Measurements from ENCODE around the gene SRSF8. TPM values are rescaled to one million over a fixed set of nuclear protein-coding genes. Genes with fewer than 3 reads are reported as not detected.

The SRSF8 gene
- total and polyA plus RNA-seq, 9 of the 15 experiments (the other 6 are each of a cell fraction or from before 2014, with no cell fraction given) = 18.0 to 53.4 (median 27.9) TPM

- TF ChIP-seq E2F4 (CRISPR knock-in tag; IDR thresholded peaks at IDR 0.05; ENCODE audit: low read depth) = no peak
- TF ChIP-seq, protein P1, sequence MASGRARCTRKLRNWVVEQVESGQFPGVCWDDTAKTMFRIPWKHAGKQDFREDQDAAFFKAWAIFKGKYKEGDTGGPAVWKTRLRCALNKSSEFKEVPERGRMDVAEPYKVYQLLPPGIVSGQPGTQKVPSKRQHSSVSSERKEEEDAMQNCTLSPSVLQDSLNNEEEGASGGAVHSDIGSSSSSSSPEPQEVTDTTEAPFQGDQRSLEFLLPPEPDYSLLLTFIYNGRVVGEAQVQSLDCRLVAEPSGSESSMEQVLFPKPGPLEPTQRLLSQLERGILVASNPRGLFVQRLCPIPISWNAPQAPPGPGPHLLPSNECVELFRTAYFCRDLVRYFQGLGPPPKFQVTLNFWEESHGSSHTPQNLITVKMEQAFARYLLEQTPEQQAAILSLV (tag; IDR thresholded peaks at IDR 0.05) = 0 out of 2 replicates have a peak, but pooled peaks have one; percentile 21
- TF ChIP-seq LCOR (CRISPR knock-in tag; IDR thresholded peaks at IDR 0.05) = no peak
- TF ChIP-seq, protein P2, sequence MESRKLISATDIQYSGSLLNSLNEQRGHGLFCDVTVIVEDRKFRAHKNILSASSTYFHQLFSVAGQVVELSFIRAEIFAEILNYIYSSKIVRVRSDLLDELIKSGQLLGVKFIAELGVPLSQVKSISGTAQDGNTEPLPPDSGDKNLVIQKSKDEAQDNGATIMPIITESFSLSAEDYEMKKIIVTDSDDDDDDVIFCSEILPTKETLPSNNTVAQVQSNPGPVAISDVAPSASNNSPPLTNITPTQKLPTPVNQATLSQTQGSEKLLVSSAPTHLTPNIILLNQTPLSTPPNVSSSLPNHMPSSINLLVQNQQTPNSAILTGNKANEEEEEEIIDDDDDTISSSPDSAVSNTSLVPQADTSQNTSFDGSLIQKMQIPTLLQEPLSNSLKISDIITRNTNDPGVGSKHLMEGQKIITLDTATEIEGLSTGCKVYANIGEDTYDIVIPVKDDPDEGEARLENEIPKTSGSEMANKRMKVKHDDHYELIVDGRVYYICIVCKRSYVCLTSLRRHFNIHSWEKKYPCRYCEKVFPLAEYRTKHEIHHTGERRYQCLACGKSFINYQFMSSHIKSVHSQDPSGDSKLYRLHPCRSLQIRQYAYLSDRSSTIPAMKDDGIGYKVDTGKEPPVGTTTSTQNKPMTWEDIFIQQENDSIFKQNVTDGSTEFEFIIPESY (CRISPR knock-in tag; IDR thresholded peaks at IDR 0.05) = no peak
- no peak for TF ChIP-seq ZNF253 (CRISPR knock-in tag; conservative IDR thresholded peaks at IDR 0.05)
Measured at GRCh38 chr11:95042239-95042638, 24.5 kb upstream of the SRSF8 start (continued).

DNA sequence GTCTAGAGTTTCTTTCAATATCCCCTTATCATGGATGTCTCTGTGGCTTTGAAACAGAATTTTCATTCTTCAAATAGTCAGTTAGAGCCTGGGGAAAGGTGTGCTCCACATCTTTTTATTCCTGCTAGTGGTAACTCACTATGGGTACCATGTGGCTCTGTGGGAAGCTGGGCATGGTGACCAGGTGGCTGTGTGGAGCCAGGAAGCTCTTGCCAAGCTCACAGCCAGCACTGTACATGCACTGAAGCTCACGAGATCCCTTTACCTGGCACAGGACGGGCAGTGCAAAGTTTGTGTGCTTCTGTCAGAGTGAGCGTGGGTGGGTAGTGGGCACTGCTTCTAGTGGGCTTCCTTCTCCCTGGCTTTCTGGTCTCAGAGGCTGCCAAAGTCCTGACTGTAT, 23.8 kb upstream of the SRSF8 start:
- CTCF ChIA-PET (ENCODE audit: low intra/inter-chr PET ratio) = no interaction called here
- Histone ChIP-seq H3K79me2 (ENCODE audit: control insufficient read depth, insufficient read depth, low read length) (no peaks in the 10 kb centered on the region), H3K36me3 (ENCODE audit: control insufficient read depth, insufficient read depth, low read length) (no peaks in the 10 kb centered on the region), H4K20me1 (replicated peaks; ENCODE audit: control insufficient read depth, insufficient read depth, low read length) (no peaks in the 10 kb centered on the region), H3K4me2 (ENCODE audit: insufficient read depth, low read length) (no peak overlapping the region), H3K27ac (ENCODE audit: extremely low read depth, low read depth, low read length) (no peak overlapping the region), H3K4me3 (no peak overlapping the region), H3K9ac (ENCODE audit: insufficient read depth in 1 of 2, low read depth in 2 of 2, low read length in 2 of 2) (no peak overlapping the region), H3K9me1 (ENCODE audit: control insufficient read depth, insufficient read depth, low read length) (no peaks in the 10 kb centered on the region), H2AFZ (ENCODE audit: low read depth, low read length) (no peak overlapping the region), H3K27me3 (ENCODE audit: control insufficient read depth in 2 of 2, insufficient read depth in 2 of 2, low read length in 2 of 2) (peaks cover 0 to 27% of the 10 kb centered on the region in 2 experiments; a peak in 4 of 5 replicates), H3K4me1 (replicated peaks in 1 of 2; ENCODE audit: control insufficient read depth in 2 of 2, insufficient read depth in 2 of 2, low read length in 2 of 2) (no peaks in the 10 kb centered on the region), H3K9me3 (replicated peaks; ENCODE audit: control insufficient read depth, insufficient read depth, low read depth, low read length) (no peaks in the 10 kb centered on the region)
- no peak for DNase-seq (ENCODE audit: extremely low read depth in 1 of 4, low spot score in 3 of 4)
- 10% methylated on average over 3 of the region's 3 CpGs for WGBS (ENCODE audit: insufficient coverage, low coverage, missing lambda C conversion rate)
- BruUV-seq (replicated peaks) = no TSS peak
- intact Hi-C loops (cut with micrococcal nuclease) (no loop called here), in situ Hi-C loops (cut with MboI) (no loop called here)
- no peak for FAIRE-seq
- ATAC-seq = no peak
- POLR2A ChIA-PET = interaction anchor here (1.8 to 1.9 kb wide), 2 partner anchors 10 to 24 kb away, joined by 4 to 6 read pairs; partner anchors contain the start of gene SRSF8
- TF ChIP-seq ERF (CRISPR knock-in tag; IDR thresholded peaks at IDR 0.05) (no peak), SREBF1 (IDR thresholded peaks at IDR 0.05; ENCODE audit: borderline replicate concordance, low read depth, low read length) (no peak), ZNF551 (CRISPR knock-in tag; IDR thresholded peaks at IDR 0.05) (no peak)
- TF ChIP-seq, protein P3, sequence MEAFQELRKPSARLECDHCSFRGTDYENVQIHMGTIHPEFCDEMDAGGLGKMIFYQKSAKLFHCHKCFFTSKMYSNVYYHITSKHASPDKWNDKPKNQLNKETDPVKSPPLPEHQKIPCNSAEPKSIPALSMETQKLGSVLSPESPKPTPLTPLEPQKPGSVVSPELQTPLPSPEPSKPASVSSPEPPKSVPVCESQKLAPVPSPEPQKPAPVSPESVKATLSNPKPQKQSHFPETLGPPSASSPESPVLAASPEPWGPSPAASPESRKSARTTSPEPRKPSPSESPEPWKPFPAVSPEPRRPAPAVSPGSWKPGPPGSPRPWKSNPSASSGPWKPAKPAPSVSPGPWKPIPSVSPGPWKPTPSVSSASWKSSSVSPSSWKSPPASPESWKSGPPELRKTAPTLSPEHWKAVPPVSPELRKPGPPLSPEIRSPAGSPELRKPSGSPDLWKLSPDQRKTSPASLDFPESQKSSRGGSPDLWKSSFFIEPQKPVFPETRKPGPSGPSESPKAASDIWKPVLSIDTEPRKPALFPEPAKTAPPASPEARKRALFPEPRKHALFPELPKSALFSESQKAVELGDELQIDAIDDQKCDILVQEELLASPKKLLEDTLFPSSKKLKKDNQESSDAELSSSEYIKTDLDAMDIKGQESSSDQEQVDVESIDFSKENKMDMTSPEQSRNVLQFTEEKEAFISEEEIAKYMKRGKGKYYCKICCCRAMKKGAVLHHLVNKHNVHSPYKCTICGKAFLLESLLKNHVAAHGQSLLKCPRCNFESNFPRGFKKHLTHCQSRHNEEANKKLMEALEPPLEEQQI (IDR thresholded peaks at IDR 0.05) = no peak
